Heart left ventricle (tissue), 16 donors: ENCODE measurements around the gene KRTAP10-4. TPM values are rescaled to one million over a fixed set of nuclear protein-coding genes. Genes with fewer than 3 reads are reported as not detected.
A peak's percentile ranks its signal among the peaks of the same experiment; 100 is the strongest.

Source experiments
- ATAC-seq, 4 donors: fragments of 200-7000 bp; cut with Tn5 transposase; one replicate each; pipeline ENCODE4 v1.9.1; 2020 to 2022; ENCODE audit warnings: moderate library complexity in 4 of 4, mild to moderate bottlenecking in 3 of 4, moderate number of reproducible peaks in 1 of 4
- DNase-seq, 5 donors: peaks; one replicate each; pipeline ENCODE4 v3.0.0-alpha.2; 2020
- H3K27ac ChIP-seq, 12 donors: fragments of 200-600 bp; sonication (generic) in 4 of 12; one replicate each; pipeline versions ENCODE4 v1.5.0 to v1.8.0; 2016 to 2022; ENCODE audit warnings: mild to moderate bottlenecking in 2 of 12
- H3K27me3 ChIP-seq, 9 donors: fragments of 200-600 bp; sonication (generic) in 2 of 9; one replicate each; pipeline versions ENCODE4 v1.5.1 to v1.8.0; 2016 to 2022; ENCODE audit warnings: mild to moderate bottlenecking in 3 of 9
- H3K36me3 ChIP-seq, 9 donors: fragments of 200-600 bp; sonication (generic) in 2 of 9; one replicate each; pipeline versions ENCODE4 v1.5.0 to v1.8.0; 2018 to 2022; ENCODE audit warnings: mild to moderate bottlenecking in 2 of 9
- H3K4me1 ChIP-seq, 12 donors: fragments of 200-600 bp; sonication (generic) in 4 of 12; one replicate each; pipeline versions ENCODE4 v1.5.0 to v1.8.0; 2016 to 2022; ENCODE audit warnings: mild to moderate bottlenecking in 3 of 12
- H3K4me3 ChIP-seq, 12 donors: fragments of 200-600 bp; sonication (generic) in 4 of 12; one replicate each; pipeline versions ENCODE4 v1.5.0 to v1.8.0; 2017 to 2022; ENCODE audit warnings: mild to moderate bottlenecking in 9 of 12, moderate library complexity in 4 of 12
- H3K9me3 ChIP-seq, 12 donors: fragments of 200-600 bp; sonication (generic) in 4 of 12; one replicate each; pipeline versions ENCODE4 v1.5.0 to v1.8.0; 2016 to 2022; ENCODE audit warnings: mild to moderate bottlenecking in 1 of 12
- POLR2A ChIP-seq, 2 donors: fragments of 450-650 bp; IDR thresholded peaks; one replicate each; pipeline ENCODE4 v1.6.1; 2017; ENCODE audit warnings: antibody characterized with exemption in 2 of 2, mild to moderate bottlenecking in 2 of 2, moderate library complexity in 2 of 2
- WGBS, 4 donors: extraction: QIAGEN DNeasy Blood & Tissue Kit in 2 of 4; methylation state at CpG; one replicate each; pipeline versions ENCODE4 v1.1.5 to v1.1.7; 2013 to 2018; 5-methylcytosine and 5-hydroxymethylcytosine counted together
- intact Hi-C, 10 donors: fragments of 100-400 bp; cut with DNase I; formaldehyde crosslinking; loops; one replicate each; pipeline versions ENCODE4 v1.11.1 to v1.14.2; 2022
- polyA plus RNA-seq, 2 donors: library from polyadenylated mRNA; stranded (reverse); fragments of 200-250 nt; gene quantifications; one replicate each; pipeline ENCODE4 v1.2.3, GENCODE V29; 2013
- total RNA-seq, 9 donors: library from RNA; depleted of rRNA in 2 of 9; stranded (reverse); fragments of >200 nt in 2 of 9; fragmentation: NEBNext Ultra II Directional in 3 of 9; extraction: Animal tissue kit (Norgen Biotek cat#: 25700) in 3 of 9; gene quantifications; one replicate each; pipeline versions ENCODE4 v1.1.0 to v1.2.4, GENCODE V29; 2016 to 2023
- TF ChIP-seq, protein P1 (sequence below), 12 donors: fragments of 200-600 bp; sonication (generic) in 4 of 12; IDR thresholded peaks; one replicate each; pipeline versions ENCODE4 v1.5.0 to v1.8.0; 2018 to 2022; ENCODE audit warnings: antibody characterized with exemption in 12 of 12, mild to moderate bottlenecking in 5 of 12
- donor health status: ischemic (EF 13 %, LVEDD 7.1; RV severe dilation, severe dysfunction).
- donor health status: healthy with polysubstance abuse.
- donor health status: DM: no; HTN: yes; CAD: no.
- donor health status: DM: no; HTN: no; CAD: no.
- donor health status: ischemic (EF 25% LVEDD 6.9; RV normal size, moderate dysfunction).
- donor health status: ischemic (EF 25% LVEDD 5.7; RV mildly dilated, moderate dysfunction).
- donor health status: healthy.
- donor health status: DM: yes; HTN: yes; CAD: no.
- donor health status: ischemic (EF 35%, LVEDD 5.7; RV mildly dilated, moderate dysfunction).
- donor health status: nonischemic (EF 11% LVEDD 7.7; RV severe dilation, severe dysfunction).
- donor health status: DM: yes; HTN: yes; CAD: no.
- donor health status: PGD.
- donor health status: ischemic (EF 29% LVEDD 5.4; RV normal size, mild dysfunction).
- donor health status: nonischemic (EF 23%, LVEDD 6.1; RV moderate dilation, normal function).

Gene KRTAP10-4
- total and polyA plus RNA-seq, 11 donors: not detected

DNA sequence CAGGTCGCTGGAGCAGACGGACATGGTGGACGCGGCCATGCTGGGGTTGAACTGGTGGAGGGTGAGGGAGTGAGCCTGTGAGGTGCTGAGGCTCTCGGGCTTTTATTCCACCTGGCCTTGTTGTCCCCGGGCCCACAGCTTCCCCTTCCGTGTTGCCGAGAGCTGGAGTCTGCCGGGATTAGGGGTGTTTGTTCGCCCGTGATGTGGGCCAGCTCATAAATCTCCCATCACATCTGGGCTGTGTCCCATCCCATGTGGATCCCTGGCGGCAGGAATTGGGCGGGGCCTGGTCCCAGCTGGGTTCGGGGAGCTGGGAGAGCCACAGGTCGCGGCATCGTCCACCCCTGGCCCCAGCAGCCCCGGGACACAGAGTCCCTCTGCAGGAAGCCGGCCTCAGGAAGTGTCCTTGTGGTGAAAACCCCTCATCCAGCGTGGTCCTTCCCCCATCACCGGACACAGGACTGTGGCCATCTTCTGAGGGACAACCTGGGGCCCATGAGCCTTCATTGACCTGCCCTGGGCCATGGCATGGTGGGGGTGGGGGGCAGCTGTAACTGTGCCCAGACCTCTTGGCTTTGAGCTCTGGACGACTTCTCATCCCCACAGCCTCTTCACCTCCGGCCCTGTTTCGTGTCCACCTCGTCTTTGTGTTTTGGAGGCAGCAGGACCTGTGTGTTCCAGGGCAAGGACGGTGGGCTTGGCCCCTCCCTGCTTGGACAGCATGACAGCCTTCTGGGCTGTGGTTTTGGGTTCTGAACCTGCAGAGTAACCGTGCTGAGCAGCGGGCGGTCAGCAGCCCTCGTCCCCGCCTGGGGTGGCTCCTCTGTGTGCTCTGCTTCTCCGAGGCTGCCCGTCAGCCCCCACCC is 19.1 kb downstream of the KRTAP10-4 start, which contains the start of gene KRTAP10-6:
Gene KRTAP10-6, minus strand, starts transcription at position 60 of the 866 bp plus-strand sequence. Its CDS starts 21 bp downstream, at position 39.
- no peaks in the 10 kb centered on the region for H3K36me3 ChIP-seq
- TF ChIP-seq, protein P1, sequence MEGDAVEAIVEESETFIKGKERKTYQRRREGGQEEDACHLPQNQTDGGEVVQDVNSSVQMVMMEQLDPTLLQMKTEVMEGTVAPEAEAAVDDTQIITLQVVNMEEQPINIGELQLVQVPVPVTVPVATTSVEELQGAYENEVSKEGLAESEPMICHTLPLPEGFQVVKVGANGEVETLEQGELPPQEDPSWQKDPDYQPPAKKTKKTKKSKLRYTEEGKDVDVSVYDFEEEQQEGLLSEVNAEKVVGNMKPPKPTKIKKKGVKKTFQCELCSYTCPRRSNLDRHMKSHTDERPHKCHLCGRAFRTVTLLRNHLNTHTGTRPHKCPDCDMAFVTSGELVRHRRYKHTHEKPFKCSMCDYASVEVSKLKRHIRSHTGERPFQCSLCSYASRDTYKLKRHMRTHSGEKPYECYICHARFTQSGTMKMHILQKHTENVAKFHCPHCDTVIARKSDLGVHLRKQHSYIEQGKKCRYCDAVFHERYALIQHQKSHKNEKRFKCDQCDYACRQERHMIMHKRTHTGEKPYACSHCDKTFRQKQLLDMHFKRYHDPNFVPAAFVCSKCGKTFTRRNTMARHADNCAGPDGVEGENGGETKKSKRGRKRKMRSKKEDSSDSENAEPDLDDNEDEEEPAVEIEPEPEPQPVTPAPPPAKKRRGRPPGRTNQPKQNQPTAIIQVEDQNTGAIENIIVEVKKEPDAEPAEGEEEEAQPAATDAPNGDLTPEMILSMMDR (IDR thresholded peaks at IDR 0.05): no peak
- no peak for TF ChIP-seq POLR2A (IDR thresholded peaks at IDR 0.05)
- no peaks in the 10 kb centered on the region for H3K9me3 ChIP-seq
- no peak within 1 kb of the TSS for H3K27ac ChIP-seq
- DNase-seq (peak in 1 of 5 donors; percentile 22), ATAC-seq (peak in 1 of 4 donors; percentile 35)
- peaks cover 0 to 12% (median 0%) of the 10 kb centered on the region in 9 donors for H3K27me3 ChIP-seq
- H3K4me1 ChIP-seq: peaks cover 0 to 9% (median 0%) of the 10 kb centered on the region in 12 donors
- no peak within 1 kb of the TSS for H3K4me3 ChIP-seq
- WGBS, 4 donors: 66 to 72% (median 69%) methylated on average over 25 to 33 of the region's 33 CpGs
- intact Hi-C loops: no loop called here

DNA sequence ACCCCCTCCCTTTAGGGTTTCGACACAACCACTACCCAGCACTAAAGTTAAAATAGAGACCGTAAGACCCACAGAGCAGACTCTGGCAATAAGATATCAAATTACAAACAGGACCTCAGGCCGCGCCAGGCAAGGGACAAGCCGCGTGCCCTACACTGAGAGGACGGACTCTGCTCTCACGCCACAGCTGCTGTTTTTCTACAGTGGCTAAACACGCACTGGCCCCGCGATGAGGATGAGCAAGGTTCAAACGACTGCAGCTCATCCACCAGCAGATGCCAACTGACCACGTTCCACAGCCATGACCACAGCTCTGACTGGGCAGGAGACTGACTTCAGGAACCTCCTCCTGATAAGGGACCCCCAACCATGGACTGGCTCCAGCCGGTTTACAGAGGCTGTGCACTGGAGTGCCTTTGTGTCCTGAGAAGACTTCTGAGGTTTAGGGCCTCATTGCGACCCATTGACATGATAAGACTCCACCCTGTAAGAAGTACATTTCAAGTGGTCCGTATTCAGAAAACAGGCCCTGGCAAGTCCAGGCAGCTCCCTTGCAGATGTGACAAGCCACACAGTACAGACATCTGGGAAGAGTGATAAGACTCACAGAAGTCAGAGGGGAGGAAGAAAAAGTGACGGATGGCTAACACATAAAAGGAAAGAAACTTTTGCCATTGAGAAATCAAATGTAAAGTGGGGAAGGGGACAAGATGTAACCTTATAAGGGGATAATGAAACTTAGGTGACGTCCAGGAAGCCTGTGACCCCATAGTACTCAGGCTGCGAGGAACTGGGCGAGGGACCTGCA is 20.3 kb downstream of the KRTAP10-4 start:
- DNase-seq: peak in 1 of 5 donors; percentile 29

DNA sequence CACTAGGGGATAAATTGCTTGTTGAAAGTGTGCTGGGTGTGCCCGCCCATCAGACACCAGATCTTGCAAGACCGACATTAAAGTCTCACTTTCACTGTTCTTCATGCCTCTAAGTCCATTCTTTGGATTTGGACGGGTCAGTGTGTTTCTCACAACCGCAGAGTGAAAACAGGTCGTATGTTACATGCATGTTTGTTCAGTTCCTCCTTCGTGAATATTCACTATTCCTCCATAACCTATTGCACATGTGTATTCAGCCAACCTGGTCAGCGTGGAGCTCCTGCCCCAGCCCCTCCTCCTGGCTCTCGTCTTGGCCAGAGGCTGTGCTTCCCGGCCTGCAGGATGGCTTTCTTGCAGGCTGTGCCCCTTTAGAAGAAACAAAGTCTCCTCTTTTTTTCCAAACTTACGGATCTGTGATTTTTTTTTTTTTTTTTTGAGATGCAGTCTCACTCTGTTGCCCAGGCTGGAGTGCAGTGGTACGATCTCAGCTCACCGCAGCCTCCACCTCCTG is 20.9 kb downstream of the KRTAP10-4 start:
- H3K27me3 ChIP-seq: peaks cover 0 to 15% (median 0%) of the 10 kb centered on the region in 9 donors
- H3K9me3 ChIP-seq: peaks cover 0 to 5% (median 0%) of the 10 kb centered on the region in 12 donors
- H3K27ac ChIP-seq: no peak overlapping the region
- peaks cover 0 to 9% (median 0%) of the 10 kb centered on the region in 12 donors for H3K4me1 ChIP-seq
- no peak for TF ChIP-seq POLR2A (IDR thresholded peaks at IDR 0.05)
- TF ChIP-seq, protein P1 (IDR thresholded peaks at IDR 0.05): no peak
- no peaks in the 10 kb centered on the region for H3K36me3 ChIP-seq
- DNase-seq: no peak
- no peak overlapping the region for H3K4me3 ChIP-seq
- ATAC-seq: no peak
- intact Hi-C loops: no loop called here
- WGBS, 4 donors: 78 to 84% (median 83%) methylated on average over 12 of the region's 12 CpGs

More for the DNA sequence above, 20.3 kb downstream of the KRTAP10-4 start:
- H3K4me3 ChIP-seq: no peak overlapping the region
- TF ChIP-seq, protein P1 (IDR thresholded peaks at IDR 0.05): no peak
- TF ChIP-seq POLR2A (IDR thresholded peaks at IDR 0.05): no peak
- peak in 3 of 4 donors; percentile 37 to 59 (median 48) for ATAC-seq
- 40 to 47% (median 44%) methylated on average over 19 to 20 of the region's 20 CpGs for WGBS, 4 donors
- peaks cover 0 to 9% (median 0%) of the 10 kb centered on the region in 12 donors for H3K4me1 ChIP-seq
- peaks cover 0 to 5% (median 0%) of the 10 kb centered on the region in 12 donors for H3K9me3 ChIP-seq
- H3K36me3 ChIP-seq: no peaks in the 10 kb centered on the region
- H3K27me3 ChIP-seq: peaks cover 0 to 14% (median 0%) of the 10 kb centered on the region in 9 donors
- intact Hi-C loops: no loop called here
- H3K27ac ChIP-seq: no peak overlapping the region
